OCI-M2 (cell line): ENCODE data around the gene MBNL1.
"Not testable (repeated sequence)": the region's sequence is repeated elsewhere in the genome, so short reads cannot be mapped to it uniquely, and the experiment has no call there.

Experiments
- DNase-seq: peaks from one replicate; lab custom pipeline; 2025; ENCODE audit not compliant: unreplicated experiment; lab: John Stamatoyannopoulos, UW

The MBNL1 gene

GRCh38 chr3:152317184-152317583, 48.5 kb downstream of the MBNL1 start:
- DNase-seq: no peak

GRCh38 chr3:152317956-152318355, 49.2 kb downstream of the MBNL1 start:
- DNase-seq: no peak

GRCh38 chr3:152318512-152318911, 49.8 kb downstream of the MBNL1 start:
- DNase-seq: no peak

GRCh38 chr3:152319256-152319655, 50.5 kb downstream of the MBNL1 start:
- no peak for DNase-seq

GRCh38 chr3:152319831-152320617, 51.3 kb downstream of the MBNL1 start:
- DNase-seq: peak; percentile 61

GRCh38 chr3:152321200-152321954, 52.6 kb downstream of the MBNL1 start:
- no peak for DNase-seq

- DNase-seq: no peak
These were observed 53.2 kb downstream of the MBNL1 start for GRCh38 chr3:152321955-152322377.

GRCh38 chr3:152322756-152323155, 54.0 kb downstream of the MBNL1 start:
- DNase-seq: no peak

GRCh38 chr3:152323834-152324233, 55.1 kb downstream of the MBNL1 start:
- no peak for DNase-seq

- no peak for DNase-seq
These were observed 56.4 kb downstream of the MBNL1 start for GRCh38 chr3:152325136-152325535.

- no peak for DNase-seq
These were observed 58.5 kb downstream of the MBNL1 start for GRCh38 chr3:152327203-152327602.

GRCh38 chr3:152328841-152329240, 60.1 kb downstream of the MBNL1 start:
- no peak for DNase-seq

GRCh38 chr3:152330559-152330958, 61.8 kb downstream of the MBNL1 start:
- DNase-seq: no peak

GRCh38 chr3:152331018-152331541, 62.4 kb downstream of the MBNL1 start:
- DNase-seq: no peak

GRCh38 chr3:152331998-152332397, 63.3 kb downstream of the MBNL1 start:
- DNase-seq: no peak

GRCh38 chr3:152333928-152334327, 65.2 kb downstream of the MBNL1 start:
- no peak for DNase-seq

- no peak for DNase-seq
These were observed 66.0 kb downstream of the MBNL1 start for GRCh38 chr3:152334761-152335160.

GRCh38 chr3:152335273-152335672, 66.5 kb downstream of the MBNL1 start:
- DNase-seq: no peak

- not testable (repeated sequence) for DNase-seq
These were observed 68.6 kb downstream of the MBNL1 start for GRCh38 chr3:152337337-152337736.

GRCh38 chr3:152338159-152338720, 69.5 kb downstream of the MBNL1 start:
- DNase-seq: no peak

- DNase-seq: no peak
These were observed 71.3 kb downstream of the MBNL1 start for GRCh38 chr3:152339881-152340505.
